Raji (cell line): ENCODE data around the gene TTC7B.

Experiments used
- POLR2A ChIP-seq: IDR thresholded peaks from 2 replicates; pipeline ENCODE4 v1.6.1; 2011; ENCODE audit warnings: low read depth, low read length, control low read depth; ENCODE audit not compliant: insufficient read depth

TTC7B gene

GRCh38 chr14:90814806-90815571 lies 1.2 kb downstream of the TTC7B start:
- TF ChIP-seq POLR2A: no peak

GRCh38 chr14:90813442-90813841 lies 2.8 kb downstream of the TTC7B start:
- no peak for TF ChIP-seq POLR2A

- TF ChIP-seq POLR2A: no peak
Observed at GRCh38 chr14:90812109-90812508, 4.1 kb downstream of the TTC7B start.

GRCh38 chr14:90811641-90812040 lies 4.6 kb downstream of the TTC7B start:
- no peak for TF ChIP-seq POLR2A

- no peak for TF ChIP-seq POLR2A
Observed at GRCh38 chr14:90810806-90811205, 5.4 kb downstream of the TTC7B start.

GRCh38 chr14:90809530-90810312 lies 6.5 kb downstream of the TTC7B start:
- no peak for TF ChIP-seq POLR2A

- no peak for TF ChIP-seq POLR2A
Observed at GRCh38 chr14:90808759-90809529, 7.3 kb downstream of the TTC7B start.

GRCh38 chr14:90807060-90807459 lies 9.2 kb downstream of the TTC7B start:
- no peak for TF ChIP-seq POLR2A

- TF ChIP-seq POLR2A: no peak
Observed at GRCh38 chr14:90805662-90806540, 10.3 kb downstream of the TTC7B start.

- no peak for TF ChIP-seq POLR2A
Observed at GRCh38 chr14:90805084-90805391, 11.2 kb downstream of the TTC7B start.

GRCh38 chr14:90804292-90805083 lies 11.7 kb downstream of the TTC7B start:
- no peak for TF ChIP-seq POLR2A

- no peak for TF ChIP-seq POLR2A
Observed at GRCh38 chr14:90803249-90803648, 13.0 kb downstream of the TTC7B start.

GRCh38 chr14:90799420-90799819 lies 16.8 kb downstream of the TTC7B start:
- TF ChIP-seq POLR2A: no peak

GRCh38 chr14:90797919-90798318 lies 18.3 kb downstream of the TTC7B start:
- TF ChIP-seq POLR2A: no peak
